SW480 (cell line): ENCODE results near the gene PHTF1.
A peak's percentile ranks its signal among the peaks of the same experiment; 100 is the strongest.
"Not testable (repeated sequence)": the region's sequence is repeated elsewhere in the genome, so short reads cannot be mapped to it uniquely, and the experiment has no call there.

Experiments used
- DNase-seq: peaks from one replicate; pipeline ENCODE4 v3.0.0-alpha.2; 2016; ENCODE audit warnings: low spot score

The PHTF1 gene

DNA sequence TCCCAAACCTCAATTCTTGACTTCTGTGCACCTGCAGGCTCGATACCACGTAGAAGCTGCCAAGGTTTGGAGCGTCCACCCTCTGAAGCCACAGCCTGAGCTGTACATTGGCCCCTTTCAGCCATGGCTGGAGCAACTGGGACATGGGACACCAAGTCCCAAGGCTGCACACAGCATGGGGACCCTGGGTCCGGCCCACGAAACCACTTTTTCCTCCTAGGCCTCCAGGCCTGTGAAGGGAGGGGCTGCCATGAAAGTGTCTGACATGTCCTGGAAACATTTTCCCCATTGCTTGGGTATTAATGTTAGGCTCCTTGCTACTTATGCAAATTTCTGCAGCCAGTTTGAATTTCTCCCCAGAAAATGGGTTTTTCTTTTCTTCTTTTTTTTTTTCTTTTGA, 40.7 kb downstream of the PHTF1 start:
- not testable (repeated sequence) for DNase-seq

DNA sequence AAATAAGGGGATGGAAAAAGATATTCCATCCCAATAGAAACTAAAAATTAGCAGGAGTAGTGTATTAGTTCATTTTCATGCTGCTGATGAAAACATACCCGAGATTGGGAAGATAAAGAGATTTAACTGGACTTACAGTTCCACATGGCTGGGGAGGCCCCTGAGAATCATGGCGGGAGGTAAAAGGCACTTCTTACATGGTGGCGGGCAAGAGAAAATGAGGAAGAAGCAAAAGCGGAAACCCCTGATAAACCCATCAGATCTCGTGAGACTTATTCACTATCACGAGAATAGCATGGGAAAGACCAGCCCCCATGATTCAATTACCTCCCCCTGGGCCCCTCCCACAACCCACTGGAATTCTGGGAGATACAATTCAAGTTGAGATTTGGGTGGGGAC, 41.8 kb downstream of the PHTF1 start:
- not testable (repeated sequence) for DNase-seq

DNA sequence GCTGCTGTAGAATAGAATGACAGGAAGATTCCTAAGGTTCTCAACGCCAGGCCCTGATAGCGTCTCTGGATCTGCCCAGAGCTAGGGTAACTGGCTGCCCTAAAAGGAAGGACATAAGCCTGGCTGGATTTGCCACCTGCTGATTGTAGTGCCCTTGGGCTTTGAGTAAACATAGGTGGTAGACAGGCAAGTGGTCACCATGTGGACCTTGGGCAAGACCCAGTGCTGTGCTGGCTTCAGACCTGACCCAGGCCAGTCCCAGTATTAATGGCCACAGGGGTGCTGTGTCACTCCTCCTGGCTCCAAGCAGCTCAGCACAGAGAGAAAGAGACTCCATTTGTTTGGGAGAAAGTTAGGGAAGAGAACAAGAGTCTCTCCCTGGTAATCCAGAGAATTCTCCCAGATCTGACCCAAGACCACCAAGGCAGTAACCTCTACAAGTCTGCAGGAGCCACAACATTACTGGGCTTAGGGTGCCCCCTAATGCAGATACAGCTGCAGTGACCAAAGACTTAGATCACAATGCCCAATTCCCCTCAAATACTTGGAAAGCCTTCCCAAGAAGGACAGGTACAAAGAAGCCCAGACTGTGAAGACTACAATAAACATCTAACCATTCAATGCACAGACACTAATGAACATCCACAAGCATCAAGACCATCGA, 44.5 kb downstream of the PHTF1 start:
- no peak for DNase-seq

DNA sequence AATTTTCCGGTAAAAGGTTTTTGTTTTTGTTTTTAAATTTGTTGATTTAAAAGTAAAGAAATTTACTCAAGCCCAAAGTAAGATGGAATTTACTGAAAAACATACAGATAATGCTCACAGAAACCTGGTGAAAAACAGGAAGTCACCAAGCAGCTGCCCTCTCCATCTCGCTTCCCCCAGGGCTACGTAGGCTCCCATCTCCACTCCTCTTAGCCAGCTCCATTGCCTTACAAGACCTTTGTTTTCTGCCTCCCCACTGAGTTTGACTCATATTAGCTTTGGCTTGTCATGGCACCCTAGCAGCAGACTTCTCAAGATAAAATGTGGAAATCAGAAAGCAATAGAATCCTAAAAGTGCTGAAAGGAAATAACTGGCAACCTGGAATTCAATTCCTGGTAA, 57.9 kb downstream of the PHTF1 start:
- DNase-seq, result no peak

DNA sequence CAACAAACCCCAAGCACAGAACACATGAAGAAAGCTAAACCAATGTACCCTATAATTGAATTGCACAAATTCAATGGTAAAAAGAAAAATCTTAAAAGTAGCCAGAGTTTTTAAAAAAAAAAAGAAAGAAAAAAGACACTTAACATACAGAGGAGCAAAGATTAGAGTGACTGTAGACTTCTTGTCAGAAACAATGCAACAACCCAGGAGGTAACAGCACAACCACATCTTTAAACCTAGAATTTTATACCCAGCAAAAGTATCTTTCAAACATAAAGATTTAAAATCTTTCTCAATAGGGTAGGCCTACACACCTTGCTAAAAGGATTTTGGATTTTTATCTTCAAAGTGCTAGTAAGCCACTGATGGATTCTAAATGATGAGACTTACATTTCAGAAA, 64.4 kb downstream of the PHTF1 start:
- DNase-seq, result no peak

DNA sequence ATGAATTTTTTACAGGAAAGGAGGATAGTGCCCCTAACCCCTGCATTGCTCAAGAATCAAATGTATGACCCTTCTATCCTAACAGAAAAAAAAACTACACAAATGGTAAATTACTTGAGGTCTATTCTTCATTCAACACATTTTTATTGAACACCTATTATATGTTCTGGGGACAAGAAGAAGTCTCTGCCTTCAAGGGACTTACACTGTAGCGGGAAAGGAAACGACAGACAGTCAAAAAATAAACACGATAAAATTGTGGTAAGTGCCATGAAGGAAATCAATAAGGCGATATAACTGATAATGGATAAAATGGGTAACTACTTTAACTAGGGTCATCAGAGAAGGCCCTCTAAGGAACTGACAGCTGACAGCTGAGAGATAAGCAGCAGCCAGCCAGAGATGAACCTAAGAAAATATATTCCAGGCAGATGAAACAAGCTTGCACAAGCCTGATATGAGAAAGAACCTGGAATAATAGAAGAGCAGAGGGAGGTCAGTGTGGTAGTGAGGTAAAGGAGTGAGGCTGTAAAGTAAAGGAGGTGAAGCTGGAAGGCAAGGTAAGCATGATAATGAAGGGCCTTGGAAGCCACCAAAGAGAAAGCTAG, 66.4 kb downstream of the PHTF1 start:
- no peak for DNase-seq

DNA sequence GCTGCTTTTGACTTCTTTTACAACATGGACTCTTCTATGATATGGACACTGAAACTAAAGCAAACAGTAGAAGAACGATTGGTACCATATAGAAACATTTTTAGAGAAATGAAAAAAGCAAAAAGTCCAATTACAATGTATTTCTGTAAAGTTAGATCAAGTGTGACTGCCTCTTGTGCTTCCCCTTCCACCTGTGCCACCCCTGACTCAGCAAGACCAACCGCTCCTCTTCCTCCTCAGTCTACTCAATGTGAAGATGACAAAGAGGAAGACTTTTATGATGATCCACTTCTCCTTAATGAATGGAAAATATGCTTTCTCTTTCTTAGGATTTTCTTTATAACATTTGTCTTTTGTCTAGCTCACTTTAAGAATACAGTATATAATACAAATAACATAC, 66.9 kb downstream of the PHTF1 start:
- DNase-seq, result no peak

DNA sequence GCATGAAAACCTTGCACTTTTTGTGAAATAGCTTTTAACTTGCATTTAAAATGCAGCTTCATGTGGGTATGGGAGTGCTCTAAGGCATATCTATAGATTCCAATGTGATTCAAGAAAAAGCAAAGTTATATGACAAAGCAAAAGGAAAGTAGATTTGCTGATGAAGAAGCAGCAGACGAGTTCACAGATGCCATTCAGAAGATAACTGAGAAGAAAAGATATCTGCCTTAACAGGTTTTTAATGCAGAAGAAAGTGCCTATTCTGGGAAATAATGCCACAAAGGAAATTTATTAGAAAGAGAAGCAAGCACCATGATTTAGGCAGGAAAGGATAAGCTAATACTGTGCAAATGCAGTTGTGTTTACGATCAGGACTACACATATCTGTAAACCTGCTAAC, 68.1 kb downstream of the PHTF1 start:
- DNase-seq, result no peak

DNA sequence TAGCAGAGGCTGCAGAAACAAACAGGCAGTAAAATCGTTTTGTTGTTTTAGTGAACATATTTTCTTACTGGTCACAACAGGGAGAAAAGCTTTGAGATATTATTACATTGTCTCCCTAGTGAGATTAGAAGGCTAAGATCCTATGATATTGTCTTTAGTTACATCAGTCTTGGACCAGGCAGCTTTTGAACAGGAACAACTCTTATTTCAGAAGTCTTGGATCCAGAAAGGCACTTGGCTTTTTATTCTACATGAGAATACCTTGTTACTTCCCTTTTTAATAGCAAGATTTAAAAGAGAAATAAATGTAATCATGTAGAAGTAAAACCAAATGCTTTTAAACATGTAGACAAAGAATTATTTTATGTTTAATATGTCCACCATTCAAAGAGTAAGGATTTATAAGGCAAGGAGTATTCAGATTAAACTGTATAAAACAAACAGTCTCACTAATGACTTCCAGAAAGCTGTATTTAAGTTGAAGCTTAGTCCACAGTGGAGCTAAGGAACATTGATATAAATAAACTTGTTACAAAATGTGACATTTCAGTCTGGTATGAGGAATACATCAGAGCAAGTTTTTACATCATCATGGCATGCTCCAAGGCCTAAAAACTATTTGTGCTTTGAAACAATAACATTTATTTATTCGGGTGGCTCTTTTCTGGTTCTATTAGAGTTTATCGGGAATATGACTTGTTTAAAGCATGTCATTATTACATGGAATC, 72.2 kb downstream of the PHTF1 start:
- DNase-seq, result no peak

DNA sequence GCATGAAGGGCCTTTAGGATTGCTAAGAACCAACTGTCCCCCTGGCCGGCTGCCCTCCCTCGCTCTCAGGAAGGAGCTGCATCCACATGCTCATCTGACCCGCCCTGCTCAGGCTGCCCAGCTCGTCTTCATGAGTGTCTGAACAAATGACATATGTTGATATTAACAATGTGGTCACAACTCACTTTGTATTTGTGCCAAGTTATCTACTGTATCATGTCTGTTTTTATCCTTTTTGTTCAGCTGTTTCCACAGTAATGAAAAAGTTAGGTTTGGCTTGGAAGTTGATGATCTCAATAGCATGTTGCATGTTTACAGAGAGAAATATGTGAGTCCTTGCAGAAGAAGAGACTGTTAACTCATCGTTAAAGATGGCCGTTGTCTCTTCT, 75.1 kb downstream of the PHTF1 start:
- DNase-seq, result no peak

DNA sequence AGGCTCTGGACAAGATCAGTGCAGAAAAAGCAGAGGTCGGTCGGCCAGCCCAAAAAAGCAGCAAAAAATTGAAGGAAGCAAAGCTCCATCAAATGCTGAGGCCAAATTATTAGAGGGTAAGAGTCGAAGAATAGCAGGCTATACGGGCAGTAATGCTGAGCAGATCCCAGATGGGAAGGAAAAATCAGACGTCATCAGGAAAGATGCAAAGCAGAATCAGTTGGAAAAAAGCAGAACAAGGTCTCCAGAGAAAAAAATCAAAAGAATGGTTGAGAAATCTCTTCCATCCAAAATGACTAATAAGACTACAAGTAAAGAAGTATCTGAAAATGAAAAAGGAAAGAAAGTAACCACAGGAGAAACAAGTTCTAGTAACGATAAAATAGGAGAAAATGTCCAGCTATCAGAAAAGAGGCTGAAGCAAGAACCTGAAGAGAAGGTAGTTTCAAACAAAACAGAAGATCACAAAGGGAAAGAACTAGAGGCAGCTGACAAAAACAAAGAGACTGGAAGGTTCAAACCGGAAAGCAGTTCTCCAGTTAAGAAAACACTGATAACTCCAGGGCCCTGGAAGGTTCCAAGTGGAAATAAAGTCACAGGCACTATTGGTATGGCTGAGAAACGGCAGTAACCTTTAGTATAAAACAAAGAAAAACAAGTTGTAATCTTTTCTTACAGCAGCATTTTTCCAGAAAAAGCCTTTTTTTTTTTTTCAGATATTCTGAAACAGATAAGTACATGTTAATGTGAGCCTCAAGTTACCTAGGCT, 75.7 kb downstream of the PHTF1 start:
- DNase-seq, result no peak

DNA sequence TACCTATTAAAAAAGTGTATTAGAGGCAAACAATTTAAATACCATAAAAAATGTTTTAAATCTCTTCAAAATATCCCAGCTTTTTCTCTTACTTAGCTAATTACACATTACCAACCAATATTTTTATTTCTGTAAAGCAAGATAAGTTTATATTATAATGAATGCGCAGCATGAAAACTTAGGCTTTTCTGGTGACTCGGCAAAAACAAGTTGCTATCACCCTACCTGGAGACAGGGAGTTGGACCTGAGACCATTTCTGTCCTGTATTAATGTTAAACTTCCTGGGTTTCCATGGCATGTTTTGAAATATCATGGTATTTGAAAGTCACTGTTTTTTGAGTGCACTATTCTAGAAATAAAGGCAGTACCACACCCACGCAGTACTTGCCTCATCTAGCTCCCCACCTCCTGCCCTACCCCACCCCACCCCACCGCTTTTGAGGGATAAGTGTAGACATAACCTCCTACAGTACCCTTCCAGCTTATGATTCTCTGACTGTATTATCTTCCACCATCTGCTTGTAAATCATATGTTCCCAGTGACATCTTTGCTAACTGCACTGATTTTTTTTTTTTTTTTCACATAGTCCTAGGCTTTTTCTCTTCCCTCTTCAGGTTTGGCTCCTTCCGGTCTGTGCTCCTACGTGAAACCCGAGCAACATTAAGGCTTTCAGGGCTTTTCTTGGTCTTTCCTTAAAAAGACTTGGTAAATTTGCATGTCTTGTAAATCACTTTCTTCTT, 77.5 kb downstream of the PHTF1 start:
- DNase-seq, result no peak

DNA sequence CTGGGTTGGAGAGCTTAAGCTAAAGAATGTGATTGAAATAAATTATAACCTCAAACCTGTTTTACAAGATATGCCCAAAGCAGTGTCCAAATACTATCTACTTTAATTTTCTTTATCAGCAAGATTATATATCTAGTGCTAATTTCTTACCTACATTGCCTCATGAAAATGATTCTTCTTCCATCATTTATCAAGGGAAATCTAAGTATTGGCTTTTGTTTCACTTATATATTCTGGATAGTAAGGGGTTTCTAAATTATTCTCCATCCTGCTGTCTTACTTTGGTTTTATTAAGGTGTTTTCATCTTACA, 81.2 kb downstream of the PHTF1 start:
- no peak for DNase-seq

DNA sequence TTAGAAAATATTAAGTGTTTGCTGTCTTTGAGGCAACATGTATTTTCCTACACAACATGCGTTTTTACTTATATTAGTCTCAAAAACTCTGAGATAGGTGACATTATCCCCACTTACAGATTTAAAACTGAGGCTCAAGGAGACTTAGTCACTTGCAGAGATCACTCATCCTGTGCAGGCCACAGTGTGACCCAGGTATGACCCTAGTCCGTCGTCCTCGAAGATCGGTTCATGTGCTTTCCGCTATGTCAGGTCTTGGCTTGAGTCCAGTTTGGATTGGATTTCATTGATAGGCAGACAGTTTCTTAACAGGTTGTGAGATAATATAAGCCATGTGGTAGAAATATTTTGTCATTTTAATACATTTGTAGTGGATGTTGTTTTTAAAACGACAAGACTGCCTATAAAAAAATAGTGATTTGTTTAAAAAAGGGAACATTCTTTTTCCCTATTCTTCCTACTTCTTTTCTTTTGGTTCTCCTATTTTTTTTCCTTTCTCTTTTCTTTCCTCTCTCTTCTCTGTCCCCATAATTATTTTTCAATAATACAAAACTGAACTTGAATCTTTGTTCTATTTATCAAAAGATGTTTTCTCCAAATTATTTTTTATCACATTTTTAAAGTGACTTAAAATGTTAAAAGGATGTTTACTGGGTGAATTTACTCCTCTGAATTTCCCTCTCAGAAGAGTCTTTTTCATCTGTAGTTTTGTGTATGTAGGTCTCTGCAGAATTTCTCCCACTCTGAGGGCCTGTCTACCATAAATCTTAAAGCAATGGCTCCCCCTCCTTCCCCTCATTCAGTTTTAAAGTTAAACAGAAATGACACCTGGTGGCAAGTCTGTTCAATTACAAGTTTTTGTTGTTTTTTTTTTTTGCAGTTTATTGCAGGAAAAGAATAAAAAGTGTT, 81.8 kb downstream of the PHTF1 start:
- peak; percentile 60 for DNase-seq

DNA sequence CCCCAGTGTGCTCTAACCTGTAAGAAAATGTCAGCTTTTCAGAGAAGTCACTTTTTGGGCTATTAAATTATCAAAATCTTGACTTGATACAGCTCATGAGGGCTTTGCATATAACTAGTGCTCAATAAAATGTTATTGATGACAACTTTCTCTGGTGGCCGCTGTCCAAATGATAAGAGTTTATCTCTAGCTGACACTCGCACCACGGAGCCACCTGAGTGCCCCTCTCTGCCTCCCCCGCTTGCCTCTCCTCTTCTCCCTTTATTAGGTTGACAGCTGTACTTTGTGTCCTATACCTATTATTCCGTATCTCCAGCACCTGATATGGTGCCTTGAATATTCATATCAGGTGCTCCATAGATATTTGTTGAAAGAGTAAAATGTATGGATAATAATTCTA, 82.8 kb downstream of the PHTF1 start:
- no peak for DNase-seq

DNA sequence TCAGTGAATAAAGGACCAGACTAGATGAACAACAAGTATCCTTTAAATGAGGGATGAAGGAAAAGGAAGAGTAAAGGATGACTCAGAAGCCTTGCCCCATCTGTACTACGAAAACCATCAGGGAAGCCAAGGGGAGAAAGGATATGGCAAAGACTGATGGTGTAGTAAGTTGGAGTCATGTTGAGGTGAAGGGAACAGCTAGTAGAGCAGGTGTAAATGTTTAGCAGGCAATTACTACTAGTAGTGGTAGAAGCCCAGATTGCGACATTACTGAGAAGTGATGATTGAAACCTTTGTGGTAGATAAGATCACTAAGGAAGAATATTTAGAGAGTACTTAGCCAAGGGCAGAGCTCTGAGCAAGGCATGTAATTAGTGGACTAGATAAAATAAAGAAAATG, 84.0 kb downstream of the PHTF1 start:
- DNase-seq, result no peak

DNA sequence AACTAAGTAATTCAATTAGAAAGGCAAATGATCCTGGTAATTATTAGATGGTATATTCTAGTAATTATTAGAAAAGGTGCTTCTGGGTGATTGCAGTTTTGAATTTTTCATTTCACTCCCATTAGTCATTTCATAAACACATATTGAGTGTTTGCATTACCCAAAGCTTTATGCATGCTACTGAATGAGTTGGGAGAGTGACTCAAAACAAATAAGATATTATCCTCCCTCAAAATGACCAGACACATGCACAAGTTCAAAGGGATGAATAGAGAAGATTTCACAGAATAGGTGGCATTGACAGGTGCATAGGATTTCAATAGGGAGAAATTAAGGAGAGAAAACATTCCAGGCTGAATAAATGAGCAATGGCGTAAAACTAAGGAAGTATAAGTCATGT, 84.7 kb downstream of the PHTF1 start:
- no peak for DNase-seq

DNA sequence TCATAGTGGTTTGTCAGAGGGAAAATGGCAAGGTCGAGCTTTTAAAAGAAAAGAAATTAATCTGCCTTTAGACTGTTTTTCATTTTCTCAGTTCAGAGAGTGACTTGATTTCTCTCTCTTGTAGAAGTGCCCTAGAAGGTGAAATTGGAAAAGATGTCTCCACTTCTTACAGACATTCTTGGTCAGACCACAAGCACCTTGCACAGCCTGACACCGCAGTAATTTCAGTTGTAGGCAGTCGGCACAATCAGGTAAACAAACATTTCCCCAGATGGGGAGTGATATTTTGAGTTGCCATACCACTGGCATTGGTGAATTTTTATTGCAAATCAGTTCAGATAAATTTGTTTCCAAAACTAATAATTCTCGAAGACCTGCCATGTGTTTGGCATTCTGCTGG, 86.8 kb downstream of the PHTF1 start:
- no peak for DNase-seq

DNA sequence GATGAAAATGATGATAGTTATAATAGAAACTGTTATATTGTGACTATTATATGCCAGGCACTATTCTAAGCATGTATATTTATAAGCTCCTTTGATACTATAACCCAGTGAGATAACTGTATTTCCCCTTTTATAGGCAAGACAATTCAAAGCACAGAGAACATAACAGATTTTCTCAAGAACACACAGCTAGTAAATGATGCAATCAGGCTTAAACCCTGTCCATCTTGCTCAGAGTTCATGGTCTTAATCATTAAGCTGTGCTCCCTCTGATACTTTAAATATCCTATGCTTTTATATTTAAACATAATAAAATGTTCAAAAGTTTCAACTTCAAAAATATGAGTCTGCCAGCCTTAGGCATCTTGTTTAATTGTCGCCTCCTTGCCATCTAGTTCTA, 88.6 kb downstream of the PHTF1 start:
- DNase-seq, result no peak

DNA sequence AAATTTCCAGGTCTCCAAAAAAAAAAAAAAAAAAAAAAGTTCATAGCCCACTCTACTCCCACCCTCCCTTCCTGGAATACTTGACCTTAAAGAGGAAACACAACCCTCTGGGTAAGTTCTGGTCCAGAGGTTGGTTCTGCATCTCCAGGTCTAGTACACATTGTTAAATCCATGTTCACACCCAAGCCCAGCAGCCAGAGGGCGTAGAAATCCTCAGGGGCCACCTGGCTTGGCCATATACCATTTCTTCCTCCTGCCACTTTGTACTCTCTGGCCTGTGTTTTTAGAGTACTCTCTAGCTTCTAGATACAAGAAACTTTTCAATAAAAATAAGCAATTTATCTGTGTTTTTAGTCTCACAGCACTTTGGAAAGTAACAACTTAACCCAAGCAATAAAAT, 89.3 kb downstream of the PHTF1 start:
- no peak for DNase-seq

DNA sequence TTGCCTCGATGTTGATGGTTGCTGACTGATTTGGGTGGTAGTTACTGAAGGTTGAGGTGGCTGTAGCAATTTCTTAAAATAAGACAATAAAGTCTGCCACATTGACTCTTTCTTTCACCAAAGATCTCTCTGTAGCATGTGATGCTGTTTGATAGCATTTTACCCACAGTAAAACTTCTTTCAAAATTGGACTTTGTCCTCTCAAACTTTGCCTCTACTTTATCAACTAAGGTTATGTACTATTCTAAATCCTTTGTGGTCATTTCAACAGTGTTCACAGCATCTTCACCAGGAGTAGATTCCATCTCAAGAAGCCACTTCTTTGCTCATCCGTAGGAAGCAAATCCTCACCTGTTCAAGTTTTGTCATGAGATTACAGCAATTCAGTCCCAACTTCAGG, 93.2 kb downstream of the PHTF1 start:
- no peak for DNase-seq
